GM12892 (cell line): ENCODE results near the gene PPP1R14C.

Experiments
- DNase-seq: peaks from one replicate; pipeline ENCODE4 v3.0.0; 2011; ENCODE audit not compliant: insufficient read length
- FAIRE-seq: peaks from 2 replicates; lab custom pipeline; 2011; peaks lifted over from hg19 to GRCh38; lab: Jason Lieb, UNC
- POLR2A ChIP-seq: IDR thresholded peaks from 2 replicates; pipeline ENCODE4 v1.6.1; 2011; ENCODE audit warnings: low read depth, low read length, control low read depth
- POLR2AphosphoS5 ChIP-seq: IDR thresholded peaks from 2 replicates; pipeline ENCODE4 v1.6.1; 2011; ENCODE audit warnings: low read depth, low read length, control low read depth
- TAF1 ChIP-seq: IDR thresholded peaks from 2 replicates; pipeline ENCODE4 v1.6.1; 2011; ENCODE audit warnings: low read depth, mild to moderate bottlenecking, control low read depth, low read length, borderline replicate concordance

The PPP1R14C gene

GRCh38 chr6:150153905-150154492, 11.2 kb downstream of the PPP1R14C start:
- no peak for FAIRE-seq
- TF ChIP-seq POLR2A (no peak), TAF1 (no peak), POLR2AphosphoS5 (no peak)

GRCh38 chr6:150156460-150156859, 13.6 kb downstream of the PPP1R14C start:
- DNase-seq (no peak), FAIRE-seq (no peak)
- TF ChIP-seq POLR2AphosphoS5 (no peak), TAF1 (no peak), POLR2A (no peak)

More at GRCh38 chr6:150153905-150154492, 11.2 kb downstream of the PPP1R14C start:
- no peak for DNase-seq

- no peak for TF ChIP-seq POLR2A
- no peak for TF ChIP-seq POLR2AphosphoS5
- TF ChIP-seq TAF1: no peak
- no peak for FAIRE-seq
- DNase-seq: no peak
These were observed 14.2 kb downstream of the PPP1R14C start for GRCh38 chr6:150157081-150157480.

GRCh38 chr6:150159757-150160156, 16.9 kb downstream of the PPP1R14C start:
- FAIRE-seq (no peak), DNase-seq (no peak)
- TF ChIP-seq POLR2AphosphoS5 (no peak), TAF1 (no peak), POLR2A (no peak)

- TF ChIP-seq POLR2AphosphoS5: no peak
- TF ChIP-seq TAF1: no peak
- no peak for TF ChIP-seq POLR2A
- no peak for FAIRE-seq
- no peak for DNase-seq
These were observed 21.1 kb downstream of the PPP1R14C start for GRCh38 chr6:150163970-150164369.

GRCh38 chr6:150165020-150165702, 22.3 kb downstream of the PPP1R14C start:
- FAIRE-seq: no peak
- TF ChIP-seq POLR2AphosphoS5 (no peak), TAF1 (no peak), POLR2A (no peak)
- DNase-seq: no peak

- DNase-seq (no peak), FAIRE-seq (no peak)
- TF ChIP-seq POLR2A (no peak), POLR2AphosphoS5 (no peak), TAF1 (no peak)
These were observed 24.6 kb downstream of the PPP1R14C start for GRCh38 chr6:150167479-150167873.

- DNase-seq (no peak), FAIRE-seq (no peak)
- TF ChIP-seq TAF1: no peak
- TF ChIP-seq POLR2AphosphoS5: no peak
- no peak for TF ChIP-seq POLR2A
These were observed 26.3 kb downstream of the PPP1R14C start for GRCh38 chr6:150169181-150169580.

- FAIRE-seq (no peak), DNase-seq (no peak)
- TF ChIP-seq POLR2A: no peak
These were observed 26.8 kb downstream of the PPP1R14C start for GRCh38 chr6:150169609-150170008.

- FAIRE-seq (no peak), DNase-seq (no peak)
- TF ChIP-seq POLR2A: no peak
- no peak for TF ChIP-seq POLR2AphosphoS5
- no peak for TF ChIP-seq TAF1
These were observed 30.1 kb downstream of the PPP1R14C start for GRCh38 chr6:150172929-150173328.

GRCh38 chr6:150175586-150176151, 32.8 kb downstream of the PPP1R14C start:
- DNase-seq: no peak
- TF ChIP-seq POLR2AphosphoS5 (no peak), POLR2A (no peak), TAF1 (no peak)
- FAIRE-seq: no peak

- TF ChIP-seq TAF1 (no peak), POLR2AphosphoS5 (no peak), POLR2A (no peak)
- DNase-seq (no peak), FAIRE-seq (no peak)
These were observed 33.3 kb downstream of the PPP1R14C start for GRCh38 chr6:150176152-150176551.

GRCh38 chr6:150176659-150177058, 33.8 kb downstream of the PPP1R14C start:
- no peak for DNase-seq
- no peak for TF ChIP-seq POLR2AphosphoS5
- TF ChIP-seq POLR2A: no peak
- no peak for TF ChIP-seq TAF1
- no peak for FAIRE-seq
